BE2C (cell line): ENCODE data around the gene CYTH4.

Source experiments
- DNase-seq: peaks from one replicate; pipeline ENCODE4 v3.0.0-alpha.2; 2020
- H3K27me3 ChIP-seq: fragments of 250-450 bp; sonication (Bioruptor Pico); 2 replicates; pipeline ENCODE4 v1.5.1; 2020; ENCODE audit warnings: mild to moderate bottlenecking
- H3K36me3 ChIP-seq: fragments of 250-450 bp; sonication (Bioruptor Pico); 2 replicates; pipeline ENCODE4 v1.5.1; 2020; ENCODE audit warnings: mild to moderate bottlenecking
- H3K4me1 ChIP-seq: fragments of 250-450 bp; sonication (Bioruptor Pico); 2 replicates; pipeline ENCODE4 v1.5.1; 2020
- H3K4me3 ChIP-seq: 2 replicates; pipeline ENCODE4 v1.5.1; 2011; ENCODE audit warnings: low read depth, low read length
- H3K9me3 ChIP-seq: fragments of 250-450 bp; sonication (Bioruptor Pico); 2 replicates; pipeline ENCODE4 v1.5.1; 2020
- CTCF ChIP-seq: IDR thresholded peaks from 2 replicates; pipeline ENCODE4 v1.5.1; 2012; ENCODE audit warnings: mild to moderate bottlenecking, low read depth, low read length

The CYTH4 gene

GRCh38 chr22:37334859-37335805 is 52.8 kb downstream of the CYTH4 start:
- H3K27me3 ChIP-seq, result peaks cover 25% of the 10 kb centered on the region
- H3K9me3 ChIP-seq, result no peaks in the 10 kb centered on the region
- H3K4me1 ChIP-seq, result peaks cover 9% of the 10 kb centered on the region
- peak; percentile 67 for DNase-seq
- no peak for TF ChIP-seq CTCF
- H3K4me3 ChIP-seq, result peak overlapping the region; percentile 32
- H3K36me3 ChIP-seq, result no peaks in the 10 kb centered on the region

GRCh38 chr22:37335806-37336199 is 53.5 kb downstream of the CYTH4 start:
- DNase-seq, result no peak
- H3K4me3 ChIP-seq, result no peak overlapping the region
- no peaks in the 10 kb centered on the region for H3K9me3 ChIP-seq
- H3K4me1 ChIP-seq, result peaks cover 7% of the 10 kb centered on the region
- peaks cover 25% of the 10 kb centered on the region for H3K27me3 ChIP-seq
- no peaks in the 10 kb centered on the region for H3K36me3 ChIP-seq
- no peak for TF ChIP-seq CTCF

GRCh38 chr22:37336579-37336978 is 54.3 kb downstream of the CYTH4 start:
- peaks cover 4% of the 10 kb centered on the region; the same call in 1 of the 2 replicates for H3K4me1 ChIP-seq
- H3K36me3 ChIP-seq, result no peaks in the 10 kb centered on the region
- peaks cover 25% of the 10 kb centered on the region for H3K27me3 ChIP-seq
- H3K4me3 ChIP-seq, result no peak overlapping the region
- no peak for DNase-seq
- TF ChIP-seq CTCF, result no peak
- H3K9me3 ChIP-seq, result no peaks in the 10 kb centered on the region

- Histone ChIP-seq H3K36me3 (no peaks in the 10 kb centered on the region), H3K4me3 (no peak overlapping the region), H3K9me3 (no peaks in the 10 kb centered on the region), H3K27me3 (peaks cover 25% of the 10 kb centered on the region), H3K4me1 (peaks cover 4% of the 10 kb centered on the region; the same call in 1 of the 2 replicates)
- TF ChIP-seq CTCF, result no peak
- DNase-seq, result no peak
Measured at GRCh38 chr22:37337204-37337943, 55.1 kb downstream of the CYTH4 start.

GRCh38 chr22:37338539-37339246 is 56.4 kb downstream of the CYTH4 start:
- DNase-seq, result no peak
- H3K4me3 ChIP-seq, result no peak overlapping the region
- H3K36me3 ChIP-seq, result no peaks in the 10 kb centered on the region
- H3K27me3 ChIP-seq, result peaks cover 25% of the 10 kb centered on the region
- no peak for TF ChIP-seq CTCF
- H3K9me3 ChIP-seq, result no peaks in the 10 kb centered on the region
- peaks cover 4% of the 10 kb centered on the region; the same call in 1 of the 2 replicates for H3K4me1 ChIP-seq
